ENCODE results near the gene CLDN20. TPM values are rescaled to one million over a fixed set of nuclear protein-coding genes. Genes with fewer than 3 reads are reported as not detected.

Gene CLDN20
- total and polyA plus RNA-seq, 10 of the 15 experiments (the other 5 are each of a cell fraction or from before 2014, with no cell fraction given) = 0.13 to 0.23 TPM; not detected in 8

DNA sequence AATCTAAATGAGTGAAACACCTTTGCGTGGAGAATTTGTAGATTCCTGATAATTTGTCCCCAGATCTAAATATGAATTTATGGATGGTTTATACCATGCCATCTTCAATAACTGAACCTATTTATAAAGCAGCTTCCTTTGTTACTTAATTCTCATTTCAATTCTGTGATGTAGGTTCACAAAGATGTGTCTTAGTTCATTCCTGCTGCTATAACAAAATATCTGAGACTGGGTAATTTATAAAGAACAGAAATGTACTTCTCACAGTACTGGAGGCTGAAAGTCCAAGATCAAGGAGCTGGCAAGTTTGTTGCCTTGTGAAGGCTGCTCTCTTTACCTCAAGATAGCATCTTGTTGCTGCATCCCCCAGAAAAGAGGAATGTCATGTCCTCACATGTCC, 52.6 kb downstream of the CLDN20 start (continued):
- TF ChIP-seq, protein P1, sequence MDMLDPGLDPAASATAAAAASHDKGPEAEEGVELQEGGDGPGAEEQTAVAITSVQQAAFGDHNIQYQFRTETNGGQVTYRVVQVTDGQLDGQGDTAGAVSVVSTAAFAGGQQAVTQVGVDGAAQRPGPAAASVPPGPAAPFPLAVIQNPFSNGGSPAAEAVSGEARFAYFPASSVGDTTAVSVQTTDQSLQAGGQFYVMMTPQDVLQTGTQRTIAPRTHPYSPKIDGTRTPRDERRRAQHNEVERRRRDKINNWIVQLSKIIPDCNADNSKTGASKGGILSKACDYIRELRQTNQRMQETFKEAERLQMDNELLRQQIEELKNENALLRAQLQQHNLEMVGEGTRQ (IDR thresholded peaks at IDR 0.05; ENCODE audit: borderline replicate concordance, low read depth, low read length) = no peak
- TF ChIP-seq, protein P2, sequence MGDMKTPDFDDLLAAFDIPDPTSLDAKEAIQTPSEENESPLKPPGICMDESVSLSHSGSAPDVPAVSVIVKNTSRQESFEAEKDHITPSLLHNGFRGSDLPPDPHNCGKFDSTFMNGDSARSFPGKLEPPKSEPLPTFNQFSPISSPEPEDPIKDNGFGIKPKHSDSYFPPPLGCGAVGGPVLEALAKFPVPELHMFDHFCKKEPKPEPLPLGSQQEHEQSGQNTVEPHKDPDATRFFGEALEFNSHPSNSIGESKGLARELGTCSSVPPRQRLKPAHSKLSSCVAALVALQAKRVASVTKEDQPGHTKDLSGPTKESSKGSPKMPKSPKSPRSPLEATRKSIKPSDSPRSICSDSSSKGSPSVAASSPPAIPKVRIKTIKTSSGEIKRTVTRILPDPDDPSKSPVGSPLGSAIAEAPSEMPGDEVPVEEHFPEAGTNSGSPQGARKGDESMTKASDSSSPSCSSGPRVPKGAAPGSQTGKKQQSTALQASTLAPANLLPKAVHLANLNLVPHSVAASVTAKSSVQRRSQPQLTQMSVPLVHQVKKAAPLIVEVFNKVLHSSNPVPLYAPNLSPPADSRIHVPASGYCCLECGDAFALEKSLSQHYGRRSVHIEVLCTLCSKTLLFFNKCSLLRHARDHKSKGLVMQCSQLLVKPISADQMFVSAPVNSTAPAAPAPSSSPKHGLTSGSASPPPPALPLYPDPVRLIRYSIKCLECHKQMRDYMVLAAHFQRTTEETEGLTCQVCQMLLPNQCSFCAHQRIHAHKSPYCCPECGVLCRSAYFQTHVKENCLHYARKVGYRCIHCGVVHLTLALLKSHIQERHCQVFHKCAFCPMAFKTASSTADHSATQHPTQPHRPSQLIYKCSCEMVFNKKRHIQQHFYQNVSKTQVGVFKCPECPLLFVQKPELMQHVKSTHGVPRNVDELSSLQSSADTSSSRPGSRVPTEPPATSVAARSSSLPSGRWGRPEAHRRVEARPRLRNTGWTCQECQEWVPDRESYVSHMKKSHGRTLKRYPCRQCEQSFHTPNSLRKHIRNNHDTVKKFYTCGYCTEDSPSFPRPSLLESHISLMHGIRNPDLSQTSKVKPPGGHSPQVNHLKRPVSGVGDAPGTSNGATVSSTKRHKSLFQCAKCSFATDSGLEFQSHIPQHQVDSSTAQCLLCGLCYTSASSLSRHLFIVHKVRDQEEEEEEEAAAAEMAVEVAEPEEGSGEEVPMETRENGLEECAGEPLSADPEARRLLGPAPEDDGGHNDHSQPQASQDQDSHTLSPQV (IDR thresholded peaks at IDR 0.05) = no peak
- no peak for TF ChIP-seq IKZF2 (IDR thresholded peaks at IDR 0.05)
- TF ChIP-seq EGR1 (IDR thresholded peaks at IDR 0.05; ENCODE audit: borderline replicate concordance in 1 of 2, low read depth in 2 of 2, low read length in 2 of 2) = no peak
- no peak for TF ChIP-seq BACH1 (IDR thresholded peaks at IDR 0.05; ENCODE audit: borderline replicate concordance)

DNA sequence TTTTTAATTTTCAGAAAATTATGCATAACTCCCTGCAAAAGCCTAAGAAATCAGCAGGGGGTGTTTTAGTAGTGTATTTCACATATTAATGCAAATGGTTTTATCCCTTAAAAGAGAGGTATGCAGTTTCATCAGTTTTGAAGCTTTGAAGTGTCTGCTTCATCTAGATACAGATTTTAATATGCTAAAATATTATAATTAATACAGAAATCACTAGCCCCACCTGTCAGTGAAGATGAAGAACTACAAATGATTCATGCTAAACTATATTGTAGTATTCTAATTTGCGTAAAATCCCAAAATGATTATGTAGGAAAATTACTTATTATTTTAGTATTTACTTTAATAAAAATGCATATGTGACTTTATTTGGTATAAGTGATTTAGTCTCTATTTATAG, 53.4 kb downstream of the CLDN20 start:
- POLR2A ChIA-PET = interaction anchor here (1.3 kb wide), 1 partner anchor 17 kb away, joined by 3 read pairs; no protein-coding TSS in a partner anchor
- 100% methylated on average over 1 of the region's 1 CpG for whole genome bisulfite sequencing (ENCODE audit: insufficient coverage, insufficient replicate concordance, low lambda C conversion rate, missing lambda C conversion rate)
- BruUV-seq (replicated peaks) = no TSS peak
- in situ Hi-C loops (cut with MboI) (no loop called here), intact Hi-C loops (cut with micrococcal nuclease; ENCODE audit: unreplicated experiment) (loop anchor here (10.0 kb wide), 2 partner anchors 582 to 1378 kb away; partner anchors contain the start of gene SCAF8)
- no peak for FAIRE-seq
- no peak overlapping the region for H3K9ac ChIP-seq (ENCODE audit: control insufficient read depth, insufficient read depth, low read length)
- no peak overlapping the region for H3K4me3 ChIP-seq
- no peaks in the 10 kb centered on the region; the same call in 1 of the 2 replicates for H3K4me1 ChIP-seq (ENCODE audit: control insufficient read depth, insufficient read depth, low read length)
- SMC1A ChIA-PET (ENCODE audit: uncharacterized antibody, unreplicated experiment) = interaction anchor here (0.7 to 5.7 kb wide), 11 partner anchors 10 to 144 kb away, joined by 3 to 66 read pairs (median 10); no protein-coding TSS in a partner anchor
- no peak for DNase-seq (ENCODE audit: low read depth, low spot score)
- no peaks in the 10 kb centered on the region for H3K27me3 ChIP-seq (replicated peaks in 1 of 2; ENCODE audit: control insufficient read depth in 2 of 2, insufficient read depth in 2 of 2, low read length in 1 of 2)
- no peak overlapping the region for H3K4me2 ChIP-seq (ENCODE audit: control insufficient read depth, insufficient read depth)
- TF ChIP-seq, protein P3, sequence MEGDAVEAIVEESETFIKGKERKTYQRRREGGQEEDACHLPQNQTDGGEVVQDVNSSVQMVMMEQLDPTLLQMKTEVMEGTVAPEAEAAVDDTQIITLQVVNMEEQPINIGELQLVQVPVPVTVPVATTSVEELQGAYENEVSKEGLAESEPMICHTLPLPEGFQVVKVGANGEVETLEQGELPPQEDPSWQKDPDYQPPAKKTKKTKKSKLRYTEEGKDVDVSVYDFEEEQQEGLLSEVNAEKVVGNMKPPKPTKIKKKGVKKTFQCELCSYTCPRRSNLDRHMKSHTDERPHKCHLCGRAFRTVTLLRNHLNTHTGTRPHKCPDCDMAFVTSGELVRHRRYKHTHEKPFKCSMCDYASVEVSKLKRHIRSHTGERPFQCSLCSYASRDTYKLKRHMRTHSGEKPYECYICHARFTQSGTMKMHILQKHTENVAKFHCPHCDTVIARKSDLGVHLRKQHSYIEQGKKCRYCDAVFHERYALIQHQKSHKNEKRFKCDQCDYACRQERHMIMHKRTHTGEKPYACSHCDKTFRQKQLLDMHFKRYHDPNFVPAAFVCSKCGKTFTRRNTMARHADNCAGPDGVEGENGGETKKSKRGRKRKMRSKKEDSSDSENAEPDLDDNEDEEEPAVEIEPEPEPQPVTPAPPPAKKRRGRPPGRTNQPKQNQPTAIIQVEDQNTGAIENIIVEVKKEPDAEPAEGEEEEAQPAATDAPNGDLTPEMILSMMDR (IDR thresholded peaks at IDR 0.05 in 2 of 3, conservative IDR thresholded peaks at IDR 0.05 in 1 of 3; ENCODE audit: control insufficient read depth in 2 of 3, extremely low read depth in 1 of 3, insufficient read depth in 1 of 3, low read depth in 3 of 3, low read length in 3 of 3) = peak in 1 of 3 experiments; percentile 7; a peak in 1 of 6 replicates
- TF ChIP-seq HDAC2 (IDR thresholded peaks at IDR 0.05) = no peak
- peaks cover 0 to under 1% of the 10 kb centered on the region in 2 experiments; a peak in 1 of 4 replicates for H3K36me3 ChIP-seq (ENCODE audit: control insufficient read depth in 2 of 2, insufficient read depth in 2 of 2, low read length in 1 of 2)
- RAD21 ChIA-PET (ENCODE audit: unreplicated experiment) = interaction anchor here (1.0 to 7.0 kb wide), 7 partner anchors 11 to 215 kb away, joined by 3 to 54 read pairs (median 3); no protein-coding TSS in a partner anchor
- CTCF ChIA-PET = interaction anchor here (0.8 to 6.1 kb wide), 12 partner anchors 10 to 641 kb away, joined by 3 to 54 read pairs (median 8); no protein-coding TSS in a partner anchor
- no peak overlapping the region for H2AFZ ChIP-seq (ENCODE audit: control insufficient read depth, low read depth, low read length)
- H3K27ac ChIP-seq (ENCODE audit: control insufficient read depth, insufficient read depth) = no peak overlapping the region
- no peak for ATAC-seq
- peaks cover 2% of the 10 kb centered on the region; the same call in 1 of the 3 replicates for H3K9me3 ChIP-seq (replicated peaks; ENCODE audit: control insufficient read depth, insufficient read depth, low read length)
- H3K79me2 ChIP-seq (ENCODE audit: control insufficient read depth, insufficient read depth, low read length) = peaks cover 18% of the 10 kb centered on the region
- H4K20me1 ChIP-seq (ENCODE audit: control insufficient read depth, insufficient read depth) = no peaks in the 10 kb centered on the region

Data from GM12878 (cell line).